G401.6 (cell line): ENCODE measurements around the gene ENTPD3.

Experiments used
- FAIRE-seq: peaks from 2 replicates; lab custom pipeline; 2012; peaks lifted over from hg19 to GRCh38; lab: Jason Lieb, UNC

Gene ENTPD3

GRCh38 chr3:40387001-40387894, at the start of gene ENTPD3:
Gene ENTPD3 (plus strand): TSS chr3:40387184. CDS start chr3:40388058, 874 bp downstream.
- FAIRE-seq: no peak

GRCh38 chr3:40339871-40340270, 47.1 kb upstream of the ENTPD3 start:
- FAIRE-seq: no peak

GRCh38 chr3:40340541-40341170, 46.3 kb upstream of the ENTPD3 start:
- no peak for FAIRE-seq

GRCh38 chr3:40341671-40342070, 45.3 kb upstream of the ENTPD3 start:
- FAIRE-seq: no peak

- FAIRE-seq: no peak
Measured at GRCh38 chr3:40350529-40350928, 36.5 kb upstream of the ENTPD3 start.

GRCh38 chr3:40355410-40355809, 31.6 kb upstream of the ENTPD3 start:
- no peak for FAIRE-seq

- FAIRE-seq: no peak
Measured at GRCh38 chr3:40358454-40358853, 28.5 kb upstream of the ENTPD3 start.

GRCh38 chr3:40363674-40364073, 23.3 kb upstream of the ENTPD3 start:
- no peak for FAIRE-seq

GRCh38 chr3:40366203-40367162, 20.5 kb upstream of the ENTPD3 start:
- no peak for FAIRE-seq

GRCh38 chr3:40369716-40370115, 17.3 kb upstream of the ENTPD3 start:
- FAIRE-seq: no peak

- FAIRE-seq: no peak
Measured at GRCh38 chr3:40377822-40378221, 9.2 kb upstream of the ENTPD3 start.

GRCh38 chr3:40379674-40380306, 7.2 kb upstream of the ENTPD3 start:
- FAIRE-seq: no peak

GRCh38 chr3:40381904-40382616, 4.9 kb upstream of the ENTPD3 start:
- no peak for FAIRE-seq

- no peak for FAIRE-seq
Measured at GRCh38 chr3:40382617-40382979, 4.4 kb upstream of the ENTPD3 start.

- FAIRE-seq: no peak
Measured at GRCh38 chr3:40386213-40386612, 771 bp upstream of the ENTPD3 start.

- no peak for FAIRE-seq
Measured at GRCh38 chr3:40387895-40388254, 891 bp downstream of the ENTPD3 start.

- FAIRE-seq: no peak
Measured at GRCh38 chr3:40396406-40396805, 9.4 kb downstream of the ENTPD3 start.

GRCh38 chr3:40397129-40397528, 10.1 kb downstream of the ENTPD3 start:
- FAIRE-seq: no peak

GRCh38 chr3:40397912-40398311, 10.9 kb downstream of the ENTPD3 start:
- FAIRE-seq: no peak

- FAIRE-seq: no peak
Measured at GRCh38 chr3:40398346-40398745, 11.4 kb downstream of the ENTPD3 start.

- no peak for FAIRE-seq
Measured at GRCh38 chr3:40404591-40405198, 17.7 kb downstream of the ENTPD3 start.
